ENCODE results near the gene WRAP53. TPM values are rescaled to one million over a fixed set of nuclear protein-coding genes. Genes with fewer than 3 reads are reported as not detected.

Gene WRAP53
- total and polyA plus RNA-seq, 2 of the 13 experiments (the other 11 are each of a cell fraction or from before 2014, with no cell fraction given), result 7.0 to 19.5 TPM

- TF ChIP-seq FOSL1 (CRISPR knock-in tag; IDR thresholded peaks at IDR 0.05; ENCODE audit: borderline replicate concordance), result no peak
- no peak for TF ChIP-seq ZNF136 (CRISPR knock-in tag; IDR thresholded peaks at IDR 0.05; ENCODE audit: low read depth)
- no peak for TF ChIP-seq NR2F1 (CRISPR knock-in tag; IDR thresholded peaks at IDR 0.05)
- 0 out of 2 replicates have a peak, but pooled peaks have one; percentile 8 for TF ChIP-seq ZNF558 (CRISPR knock-in tag; IDR thresholded peaks at IDR 0.05; ENCODE audit: borderline replicate concordance)
- TF ChIP-seq ZBTB39 (CRISPR knock-in tag; IDR thresholded peaks at IDR 0.05), result no peak
- no peak for TF ChIP-seq ATRX (CRISPR knock-in tag; IDR thresholded peaks at IDR 0.05; ENCODE audit: borderline replicate concordance)
- no peak for TF ChIP-seq KLF16 (CRISPR knock-in tag; IDR thresholded peaks at IDR 0.05)
- TF ChIP-seq PHF21A (CRISPR knock-in tag; IDR thresholded peaks at IDR 0.05), result 0 out of 2 replicates have a peak, but pooled peaks have one; percentile 34
- no peak for TF ChIP-seq ZNF850 (CRISPR knock-in tag; conservative IDR thresholded peaks at IDR 0.05)
- 0 out of 2 replicates have a peak, but pooled peaks have one; percentile 37 for TF ChIP-seq ZGPAT (CRISPR knock-in tag; IDR thresholded peaks at IDR 0.05)
- no peak for TF ChIP-seq ZNF605 (CRISPR knock-in tag; IDR thresholded peaks at IDR 0.05)
- peak; percentile 17; the same call in 1 of the 2 replicates for TF ChIP-seq ZBTB26 (CRISPR knock-in tag; IDR thresholded peaks at IDR 0.05; ENCODE audit: borderline replicate concordance)
- TF ChIP-seq SNAI1 (CRISPR knock-in tag; IDR thresholded peaks at IDR 0.05; ENCODE audit: borderline replicate concordance), result 0 out of 2 replicates have a peak, but pooled peaks have one; percentile 57
- TF ChIP-seq DPF2 (CRISPR knock-in tag; IDR thresholded peaks at IDR 0.05; ENCODE audit: borderline replicate concordance, low read depth), result no peak
- no peak for TF ChIP-seq KDM3A (CRISPR knock-in tag; IDR thresholded peaks at IDR 0.05; ENCODE audit: low read depth)
- TF ChIP-seq ZNF503 (CRISPR knock-in tag; IDR thresholded peaks at IDR 0.05), result peak; percentile 58; the same call in 1 of the 2 replicates
- no peak for TF ChIP-seq ZNF121 (CRISPR knock-in tag; IDR thresholded peaks at IDR 0.05)
- no peak for TF ChIP-seq AGO2 (optimal IDR thresholded peaks at IDR 0.05; ENCODE audit: low read depth, low read length)
- no peak for TF ChIP-seq NFYC (CRISPR knock-in tag; IDR thresholded peaks at IDR 0.05)
- TF ChIP-seq ZFP36 (IDR thresholded peaks at IDR 0.05; ENCODE audit: borderline replicate concordance, low read depth, low read length, partially characterized antibody), result no peak
- no peak for TF ChIP-seq ZNF3 (CRISPR knock-in tag; IDR thresholded peaks at IDR 0.05)
- no peak for TF ChIP-seq ZNF724P (CRISPR knock-in tag; IDR thresholded peaks at IDR 0.05; ENCODE audit: borderline replicate concordance)
- TF ChIP-seq HES4 (CRISPR knock-in tag; IDR thresholded peaks at IDR 0.05; ENCODE audit: borderline replicate concordance), result no peak
Observed at GRCh38 chr17:7686222-7687071, 1.8 kb upstream of the WRAP53 start (continued).
